Right cardiac atrium (tissue), 5 donors: ENCODE measurements around the gene TMEM163. TPM values are rescaled to one million over a fixed set of nuclear protein-coding genes. Genes with fewer than 3 reads are reported as not detected.
"Not testable (repeated sequence)": the region's sequence is repeated elsewhere in the genome, so short reads cannot be mapped to it uniquely, and the experiment has no call there.

Experiments used
- ATAC-seq, 2 donors: fragments of 200-7000 bp; cut with Tn5 transposase; one replicate each; pipeline versions ENCODE4 v1.8.0 to v1.9.1; 2020; ENCODE audit warnings: moderate library complexity in 2 of 2, mild to moderate bottlenecking in 1 of 2
- DNase-seq, 3 donors: peaks; one replicate each; pipeline ENCODE4 v3.0.0-alpha.2; 2020
- H3K27ac ChIP-seq: one replicate; pipeline ENCODE4 v1.5.1; 2013; ENCODE audit warnings: mild to moderate bottlenecking, low read length, control low read depth, moderate library complexity
- H3K27me3 ChIP-seq: one replicate; pipeline ENCODE4 v1.6.1; 2013; ENCODE audit not compliant: control insufficient read depth, insufficient read depth
- H3K4me1 ChIP-seq: one replicate; pipeline ENCODE4 v1.6.1; 2013; ENCODE audit warnings: low read length; ENCODE audit not compliant: control insufficient read depth, insufficient read depth
- H3K4me3 ChIP-seq: one replicate; pipeline ENCODE4 v1.5.1; 2013; ENCODE audit warnings: low read length, control low read depth
- H3K9me3 ChIP-seq: one replicate; pipeline ENCODE4 v1.6.1; 2013; ENCODE audit warnings: low read length; ENCODE audit not compliant: control insufficient read depth
- WGBS: extraction: QIAGEN DNeasy Blood & Tissue Kit; methylation state at CpG from one replicate; pipeline ENCODE4 v1.1.7; 2013; 5-methylcytosine and 5-hydroxymethylcytosine counted together
- intact Hi-C, 4 donors: fragments of 100-400 bp; cut with DNase I; formaldehyde crosslinking; loops; one replicate each; pipeline versions ENCODE4 v1.11.0 to v1.14.0; 2022 to 2023
- polyA plus RNA-seq: library from polyadenylated mRNA; stranded (reverse); fragments of 200-250 nt; gene quantifications from one replicate; pipeline ENCODE4 v1.2.3, GENCODE V29; 2013
- total RNA-seq, 4 donors: library from RNA; stranded (reverse); fragmentation: NEBNext Ultra II Directional; extraction: Animal tissue kit (Norgen Biotek cat#: 25700); gene quantifications; one replicate each; pipeline ENCODE4 v1.2.1, GENCODE V29; 2021
- donor health status: healthy with polysubstance abuse.
- donor health status: DM: no; HTN: yes; CAD: no.
- donor health status: DM: no; HTN: no; CAD: no.
- donor health status: DM: no; HTN: yes; CAD: no; lungs with severe emphysema.
- donor health status: DM: yes; HTN: yes; CAD: no.

TMEM163 gene
- total and polyA plus RNA-seq, 5 donors = 3.3 to 7.1 (median 4.9) TPM

- WGBS = 79% methylated on average over 10 of the region's 10 CpGs
- ATAC-seq = no peak
These were observed 144.0 kb downstream of the TMEM163 start for GRCh38 chr2:134574611-134575330.

DNA sequence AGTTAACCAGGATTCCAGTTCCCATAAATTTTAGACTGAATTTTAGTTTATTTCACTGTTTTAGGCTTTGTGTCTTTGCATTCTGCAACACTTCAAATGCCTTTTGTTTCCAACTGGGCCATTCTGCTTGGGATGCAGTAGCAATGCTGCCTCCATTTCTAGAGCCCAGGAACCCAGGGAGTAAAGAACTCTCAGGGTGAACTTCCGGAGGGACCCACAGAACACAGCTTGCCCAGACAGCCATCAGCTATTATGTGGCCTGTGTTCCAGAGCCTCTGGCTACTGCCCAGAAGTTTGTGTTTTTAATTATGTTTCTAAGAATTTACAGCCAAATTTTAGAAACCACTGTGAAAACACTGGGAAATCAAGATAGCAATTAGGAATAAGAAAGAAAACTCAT, 145.1 kb downstream of the TMEM163 start:
- H3K27ac ChIP-seq = no peak overlapping the region
- no peaks in the 10 kb centered on the region for H3K4me1 ChIP-seq
- intact Hi-C loops = no loop called here
- no peak for DNase-seq
- no peaks in the 10 kb centered on the region for H3K9me3 ChIP-seq
- no peak for ATAC-seq
- no peak overlapping the region for H3K4me3 ChIP-seq
- H3K27me3 ChIP-seq = no peaks in the 10 kb centered on the region
- WGBS = 75% methylated on average over 1 of the region's 1 CpG

More at GRCh38 chr2:134574611-134575330, 144.0 kb downstream of the TMEM163 start:
- no peaks in the 10 kb centered on the region for H3K4me1 ChIP-seq
- H3K27me3 ChIP-seq = no peaks in the 10 kb centered on the region
- H3K4me3 ChIP-seq = no peak overlapping the region
- no peak for DNase-seq
- intact Hi-C loops = no loop called here
- no peaks in the 10 kb centered on the region for H3K9me3 ChIP-seq
- no peak overlapping the region for H3K27ac ChIP-seq

DNA sequence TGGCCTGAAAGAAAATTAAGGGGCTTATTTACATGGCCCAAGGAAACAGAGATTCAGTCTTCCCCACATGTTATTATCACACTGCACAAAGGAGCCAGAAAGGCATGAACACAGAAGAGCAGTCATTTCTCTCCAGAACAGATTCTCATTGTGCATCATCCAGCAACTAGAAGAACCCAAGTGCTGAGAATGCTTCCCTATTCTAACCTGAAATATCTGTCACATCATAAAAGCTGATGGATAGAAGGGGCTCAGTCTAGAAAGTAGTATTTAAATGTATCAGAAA, 145.8 kb downstream of the TMEM163 start:
- Histone ChIP-seq H3K27ac (no peak overlapping the region), H3K27me3 (no peaks in the 10 kb centered on the region), H3K4me1 (no peaks in the 10 kb centered on the region), H3K9me3 (no peaks in the 10 kb centered on the region), H3K4me3 (no peak overlapping the region)
- no peak for DNase-seq
- intact Hi-C loops = no loop called here
- ATAC-seq = no peak

DNA sequence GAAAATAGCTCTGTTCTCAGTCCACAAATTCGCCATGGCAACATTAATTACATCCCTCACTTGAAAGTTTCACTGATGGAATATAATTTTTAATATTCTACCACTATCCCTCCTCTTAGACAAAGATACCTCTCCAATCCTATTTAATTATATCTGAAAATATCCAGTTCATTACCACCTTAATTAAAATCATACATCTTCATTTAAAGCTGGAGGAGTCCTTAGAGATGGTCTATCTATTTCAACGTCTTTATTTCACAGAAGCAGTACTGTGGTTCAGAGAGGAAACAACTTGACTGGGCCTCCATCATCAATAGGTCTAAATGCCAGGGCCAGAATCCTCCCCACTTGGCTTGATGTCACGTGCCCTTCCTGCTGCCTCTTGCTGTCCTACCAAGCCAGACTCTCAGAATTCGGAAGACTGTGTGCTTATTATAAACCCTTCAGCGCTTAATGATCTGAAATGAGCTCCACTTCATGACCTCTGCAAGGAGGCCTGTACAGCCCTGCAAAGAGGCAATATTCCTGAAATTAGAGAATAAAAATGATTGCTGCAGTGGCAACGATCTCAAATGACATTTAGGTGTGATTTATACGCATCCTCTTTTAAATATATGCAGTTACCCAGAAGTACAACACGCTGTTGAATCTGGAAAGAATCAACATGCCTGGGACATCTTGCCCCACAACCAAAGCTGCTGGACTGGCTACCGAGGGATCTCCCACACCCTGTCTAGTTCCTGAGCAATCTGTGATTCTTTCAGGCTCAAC, 146.3 kb downstream of the TMEM163 start:
- ATAC-seq (no peak), DNase-seq (no peak)
- 77% methylated on average over 9 of the region's 9 CpGs for WGBS
- H3K4me3 ChIP-seq = no peak overlapping the region
- no peaks in the 10 kb centered on the region for H3K4me1 ChIP-seq
- H3K9me3 ChIP-seq = no peaks in the 10 kb centered on the region
- no peak overlapping the region for H3K27ac ChIP-seq
- intact Hi-C loops = no loop called here
- H3K27me3 ChIP-seq = no peaks in the 10 kb centered on the region

GRCh38 chr2:134570676-134571075, 148.1 kb downstream of the TMEM163 start:
- 50% methylated on average over 3 of the region's 3 CpGs for WGBS
- Histone ChIP-seq H3K27ac (no peak overlapping the region), H3K27me3 (no peaks in the 10 kb centered on the region), H3K9me3 (no peaks in the 10 kb centered on the region), H3K4me1 (no peaks in the 10 kb centered on the region), H3K4me3 (no peak overlapping the region)
- DNase-seq = no peak
- intact Hi-C loops = no loop called here
- peak in 1 of 2 donors; percentile 23 for ATAC-seq

GRCh38 chr2:134568413-134568812, 150.4 kb downstream of the TMEM163 start:
- intact Hi-C loops = no loop called here
- no peak overlapping the region for H3K4me3 ChIP-seq
- no peak overlapping the region for H3K27ac ChIP-seq
- 93% methylated on average over 2 of the region's 2 CpGs for WGBS
- H3K4me1 ChIP-seq = no peaks in the 10 kb centered on the region
- H3K9me3 ChIP-seq = no peaks in the 10 kb centered on the region
- ATAC-seq (no peak), DNase-seq (no peak)
- no peaks in the 10 kb centered on the region for H3K27me3 ChIP-seq

DNA sequence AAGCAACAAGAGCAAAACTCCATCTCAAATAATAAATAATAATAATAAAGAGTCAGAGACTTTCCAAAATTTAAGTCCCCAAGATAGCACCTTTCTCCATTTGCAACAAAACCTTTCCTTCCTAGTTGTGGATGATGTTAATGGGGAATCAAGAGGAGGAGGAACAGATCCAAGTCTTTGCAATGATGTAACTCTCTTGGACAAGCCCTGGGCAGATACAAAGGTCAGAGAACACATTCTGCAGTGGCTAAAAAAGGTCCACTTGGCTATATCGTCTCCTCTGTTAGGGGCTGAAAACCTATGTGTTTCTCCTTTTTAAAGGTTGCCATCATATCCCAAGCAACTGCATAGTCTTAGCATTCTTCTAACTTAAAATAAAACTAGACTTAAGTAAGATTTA, 151.1 kb downstream of the TMEM163 start:
- H3K27ac ChIP-seq = no peak overlapping the region
- intact Hi-C loops = no loop called here
- no peak overlapping the region for H3K4me3 ChIP-seq
- DNase-seq = no peak
- H3K27me3 ChIP-seq = no peaks in the 10 kb centered on the region
- WGBS = 62% methylated on average over 1 of the region's 1 CpG
- no peaks in the 10 kb centered on the region for H3K4me1 ChIP-seq
- H3K9me3 ChIP-seq = no peaks in the 10 kb centered on the region
- no peak for ATAC-seq

GRCh38 chr2:134564955-134565354, 153.8 kb downstream of the TMEM163 start:
- ATAC-seq, H3K27ac ChIP-seq, H3K27me3 ChIP-seq, intact Hi-C loops, H3K4me1 ChIP-seq, H3K4me3 ChIP-seq, H3K9me3 ChIP-seq, DNase-seq: not testable (repeated sequence)
- 87% methylated on average over 5 of the region's 5 CpGs for WGBS

DNA sequence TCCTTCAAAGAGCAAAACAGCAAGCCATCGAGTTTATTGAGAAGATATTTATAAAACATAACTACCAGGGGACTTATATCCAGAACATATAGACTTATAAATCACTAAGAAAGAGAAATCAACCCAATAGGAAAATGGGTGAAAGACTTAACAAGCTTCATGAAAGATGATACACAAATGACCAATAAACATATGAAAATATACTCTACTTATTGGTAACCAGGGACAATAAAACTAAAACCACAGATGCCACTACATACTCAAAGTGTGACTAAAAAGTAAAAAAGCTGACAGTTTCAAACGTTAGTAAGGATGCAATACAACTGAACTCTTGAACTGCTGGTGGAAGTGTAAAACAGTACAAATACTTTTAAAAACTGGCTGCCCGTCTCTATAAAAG, 154.3 kb downstream of the TMEM163 start:
- DNase-seq = no peak
- Histone ChIP-seq H3K4me1 (no peaks in the 10 kb centered on the region), H3K4me3 (no peak overlapping the region), H3K27me3 (no peaks in the 10 kb centered on the region), H3K27ac (no peak overlapping the region), H3K9me3 (no peaks in the 10 kb centered on the region)
- intact Hi-C loops = no loop called here
- 68% methylated on average over 3 of the region's 3 CpGs for WGBS
- ATAC-seq = no peak

GRCh38 chr2:134558208-134558830, 160.5 kb downstream of the TMEM163 start:
- WGBS = 73% methylated on average over 5 of the region's 5 CpGs
- DNase-seq (no peak), ATAC-seq (no peak)
- no peaks in the 10 kb centered on the region for H3K27me3 ChIP-seq
- intact Hi-C loops = no loop called here
- no peak overlapping the region for H3K27ac ChIP-seq
- H3K4me3 ChIP-seq = no peak overlapping the region
- no peaks in the 10 kb centered on the region for H3K4me1 ChIP-seq
- H3K9me3 ChIP-seq = no peaks in the 10 kb centered on the region

- ATAC-seq (no peak), DNase-seq (no peak)
- no peaks in the 10 kb centered on the region for H3K9me3 ChIP-seq
- H3K27ac ChIP-seq = no peak overlapping the region
- H3K4me3 ChIP-seq = no peak overlapping the region
- H3K27me3 ChIP-seq = no peaks in the 10 kb centered on the region
- WGBS = 90% methylated on average over 6 of the region's 6 CpGs
- intact Hi-C loops = no loop called here
- H3K4me1 ChIP-seq = no peaks in the 10 kb centered on the region
These were observed 163.4 kb downstream of the TMEM163 start for GRCh38 chr2:134555411-134555810.
